A549 (cell line): Measurements from ENCODE around the gene EFCAB14. TPM values are rescaled to one million over a fixed set of nuclear protein-coding genes. Genes with fewer than 3 reads are reported as not detected.

ENCODE experiments used
- ATAC-seq, 2 experiments: fragments of 200-7000 bp in 1 of 2; fragments of >200 bp in 1 of 2; cut with Nextera tagmentation in 1 of 2; cut with Tn5 transposase in 1 of 2; 3 replicates each; pipeline versions ENCODE4 v1.8.0 to v1.9.1; 2018 to 2020; ENCODE audit warnings: mild to moderate bottlenecking in 1 of 2, moderate library complexity in 1 of 2
- CTCF ChIA-PET: fragments of 300-600 bp; sonication (Branson Sonifier 250); formaldehyde crosslinking; extraction: SDS; loops from one replicate; lab custom pipeline; 2021; ENCODE audit warnings: antibody characterized with exemption, inconsistent platforms; lab: Yijun Ruan, JAX
- POLR2A ChIA-PET: fragments of 350-600 bp; formaldehyde crosslinking; extraction: SDS; loops from one replicate; lab custom pipeline; 2021; ENCODE audit warnings: antibody characterized with exemption, inconsistent platforms; lab: Yijun Ruan, JAX
- DNase-seq, 2 experiments: peaks; one replicate each; pipeline versions ENCODE4 v3.0.0 to v3.0.0-alpha.2; 2011 to 2016; ENCODE audit warnings: low read depth in 1 of 2, low spot score in 1 of 2
- FAIRE-seq: peaks from 2 replicates; lab custom pipeline; 2011; peaks lifted over from hg19 to GRCh38; lab: Jason Lieb, UNC
- H3K27ac ChIP-seq, 2 experiments: fragments of >200 bp; sonication (Bioruptor Twin); formaldehyde crosslinking; 3 replicates each; pipeline ENCODE4 v1.5.1; 2016 to 2017
- H3K4me1 ChIP-seq: fragments of >200 bp; sonication (Bioruptor Twin); formaldehyde crosslinking; 3 replicates; pipeline ENCODE4 v1.6.1; 2016
- H3K4me2 ChIP-seq: fragments of >200 bp; sonication (Bioruptor Twin); formaldehyde crosslinking; 3 replicates; pipeline ENCODE4 v1.6.1; 2016
- H3K4me3 ChIP-seq: fragments of >200 bp; sonication (Bioruptor Twin); formaldehyde crosslinking; 3 replicates; pipeline ENCODE4 v1.5.1; 2016
- H3K9me3 ChIP-seq: fragments of >200 bp; sonication (Bioruptor Twin); formaldehyde crosslinking; 3 replicates; pipeline ENCODE4 v1.6.1; 2016
- BHLHE40 ChIP-seq: IDR thresholded peaks from 2 replicates; pipeline ENCODE4 v1.6.1; 2012; ENCODE audit warnings: low read depth, low read length, inconsistent platforms
- CEBPB ChIP-seq, 2 experiments: fragments of >200 bp in 1 of 2; sonication (Bioruptor Twin) in 1 of 2; formaldehyde crosslinking in 1 of 2; IDR thresholded peaks; 2 replicates each; pipeline ENCODE4 v1.6.1; 2012 to 2016
- E2F6 ChIP-seq: IDR thresholded peaks from 2 replicates; pipeline ENCODE4 v1.6.1; 2012; ENCODE audit warnings: low read depth, borderline replicate concordance
- EHF ChIP-seq: fragments of 250-450 bp; sonication (Bioruptor Pico); IDR thresholded peaks from 2 replicates; pipeline ENCODE4 v1.5.0; 2020; ENCODE audit warnings: mild to moderate bottlenecking
- ELK1 ChIP-seq: fragments of 150-350 bp; IDR thresholded peaks from 2 replicates; pipeline ENCODE4 v1.6.1; 2014; ENCODE audit warnings: low read depth, mild to moderate bottlenecking, low read length
- ESRRA ChIP-seq: fragments of 150-350 bp; IDR thresholded peaks from 2 replicates; pipeline ENCODE4 v1.6.1; 2014; ENCODE audit warnings: mild to moderate bottlenecking, low read length, borderline replicate concordance
- FOSB ChIP-seq: fragments of 250-450 bp; sonication (Bioruptor Pico); IDR thresholded peaks from 2 replicates; pipeline ENCODE4 v1.5.0; 2020; ENCODE audit warnings: mild to moderate bottlenecking, moderate library complexity
- FOSL2 ChIP-seq, 2 experiments: fragments of 450-650 bp in 1 of 2; fragments of >200 bp in 1 of 2; sonication (Bioruptor Twin) in 1 of 2; formaldehyde crosslinking; IDR thresholded peaks; 2 replicates each; pipeline versions ENCODE4 v1.5.0 to v1.6.1; 2016 to 2020; ENCODE audit warnings: mild to moderate bottlenecking in 1 of 2, moderate library complexity in 1 of 2
- GATA3 ChIP-seq: IDR thresholded peaks from 2 replicates; pipeline ENCODE4 v1.6.1; 2012; ENCODE audit warnings: borderline replicate concordance
- HDAC2 ChIP-seq: fragments of 200-600 bp; sonication (generic); IDR thresholded peaks from 2 replicates; pipeline ENCODE4 v1.6.1; 2016
- JUN ChIP-seq, 2 experiments: fragments of >200 bp; sonication (Bioruptor Twin); formaldehyde crosslinking; IDR thresholded peaks; 2 replicates in 1 of 2; 3 replicates in 1 of 2; pipeline ENCODE4 v1.6.1; 2016 to 2017
- JUNB ChIP-seq: fragments of >200 bp; sonication (Bioruptor Twin); formaldehyde crosslinking; IDR thresholded peaks from 2 replicates; pipeline ENCODE4 v1.6.1; 2016
- KDM5A ChIP-seq: fragments of 200-600 bp; sonication (generic); IDR thresholded peaks from 2 replicates; pipeline ENCODE4 v1.6.1; 2016; ENCODE audit warnings: antibody characterized with exemption, mild to moderate bottlenecking
- MAZ ChIP-seq: fragments of 150-350 bp; IDR thresholded peaks from 2 replicates; pipeline ENCODE4 v1.6.1; 2014; ENCODE audit warnings: antibody characterized with exemption, low read depth, low read length, borderline replicate concordance
- NPAS2 ChIP-seq: fragments of 250-450 bp; sonication (Bioruptor Pico); IDR thresholded peaks from 2 replicates; pipeline ENCODE4 v1.8.0; 2022; ENCODE audit warnings: mild to moderate bottlenecking, moderate library complexity, borderline replicate concordance
- PBX3 ChIP-seq: IDR thresholded peaks from 2 replicates; pipeline ENCODE4 v1.6.1; 2012
- POLR2AphosphoS2 ChIP-seq: conservative IDR thresholded peaks from 2 replicates; pipeline ENCODE4 v1.6.1; 2012; ENCODE audit warnings: low read length, improper control_type of control experiment, inconsistent platforms
- RAD21 ChIP-seq, 2 experiments: fragments of >200 bp in 1 of 2; sonication (Bioruptor Twin) in 1 of 2; formaldehyde crosslinking in 1 of 2; IDR thresholded peaks in 1 of 2; conservative IDR thresholded peaks in 1 of 2; 2 replicates in 1 of 2; 3 replicates in 1 of 2; pipeline ENCODE4 v1.6.1; 2012 to 2018; ENCODE audit warnings: inconsistent platforms in 1 of 2
- RCOR1 ChIP-seq: fragments of 150-350 bp; IDR thresholded peaks from 2 replicates; pipeline ENCODE4 v1.6.1; 2014; ENCODE audit warnings: antibody characterized with exemption, low read length, low read depth
- SMC3 ChIP-seq: fragments of >200 bp; sonication (Bioruptor Twin); formaldehyde crosslinking; IDR thresholded peaks from 3 replicates; pipeline ENCODE4 v1.6.1; 2018; ENCODE audit warnings: inconsistent platforms
- SREBF2 ChIP-seq: fragments of 450-650 bp; IDR thresholded peaks from 2 replicates; pipeline ENCODE4 v1.6.1; 2014; ENCODE audit warnings: mild to moderate bottlenecking, moderate library complexity
- TFCP2L1 ChIP-seq: fragments of 250-450 bp; sonication (Bioruptor Pico); IDR thresholded peaks from 2 replicates; pipeline ENCODE4 v1.5.0; 2021; ENCODE audit warnings: mild to moderate bottlenecking
- TP53 ChIP-seq: fragments of 250-450 bp; sonication (Bioruptor Pico); IDR thresholded peaks from 2 replicates; pipeline ENCODE4 v1.5.0; 2021; ENCODE audit warnings: mild to moderate bottlenecking, moderate library complexity
- USF2 ChIP-seq: fragments of 450-650 bp; IDR thresholded peaks from 2 replicates; pipeline ENCODE4 v1.6.1; 2014; ENCODE audit warnings: antibody characterized with exemption
- WGBS: methylation state at CpG from one replicate; pipeline ENCODE4 v1.1.6; 2017; ENCODE audit errors: missing lambda C conversion rate; 5-methylcytosine and 5-hydroxymethylcytosine counted together
- polyA plus RNA-seq, 4 experiments: library from polyadenylated mRNA; depleted of rRNA in 3 of 4; stranded (reverse); fragments of >200 nt; fragmentation: RNase III in 1 of 4; extraction: RNeasy Plus Mini Kit Qiagen cat#74134 plus additional on column Dnase treatment in 1 of 4; gene quantifications; 2 replicates in 3 of 4; 3 replicates in 1 of 4; pipeline ENCODE4 v1.2.3, GENCODE V29; 2011 to 2017

EFCAB14 gene
- polyA plus RNA-seq, 2 of the 4 experiments (the other 2 are of a cell fraction): 18.0 to 41.4 TPM

- ATAC-seq: peak in 1 of 2 experiments; percentile 56; a peak in 2 of 6 replicates
Measured at GRCh38 chr1:46691997-46692790, 26.7 kb downstream of the EFCAB14 start.

GRCh38 chr1:46690931-46691421, 27.9 kb downstream of the EFCAB14 start:
- no peak overlapping the region for H3K27ac ChIP-seq
- no peak overlapping the region for H3K4me2 ChIP-seq
- no peak for TF ChIP-seq RAD21 (conservative IDR thresholded peaks at IDR 0.05 in 1 of 2, IDR thresholded peaks at IDR 0.05 in 1 of 2)
- no peak for TF ChIP-seq PBX3
- no peak for TF ChIP-seq KDM5A
- TF ChIP-seq FOSL2 (IDR thresholded peaks at IDR 0.05): no peak
- TF ChIP-seq FOSL2 (CRISPR knock-in tag; IDR thresholded peaks at IDR 0.05): no peak
- no peak for TF ChIP-seq RCOR1
- no peak for TF ChIP-seq JUN (IDR thresholded peaks at IDR 0.05)
- no peak for TF ChIP-seq CEBPB (IDR thresholded peaks at IDR 0.05)
- no peak for TF ChIP-seq EHF (CRISPR knock-in tag)
- TF ChIP-seq USF2: no peak
- no peak for TF ChIP-seq FOSB (CRISPR knock-in tag)
- no peak for TF ChIP-seq POLR2AphosphoS2
- TF ChIP-seq MAZ: no peak
- TF ChIP-seq NPAS2 (CRISPR knock-in tag): no peak
- TF ChIP-seq HDAC2: no peak
- no peak for TF ChIP-seq ESRRA
- no peak for TF ChIP-seq TFCP2L1 (CRISPR knock-in tag)
- TF ChIP-seq GATA3: no peak
- no peaks in the 10 kb centered on the region for H3K9me3 ChIP-seq
- ChIA-PET POLR2A (no interaction called here), CTCF (no interaction called here)
- WGBS: 96% methylated on average over 2 of the region's 2 CpGs
- FAIRE-seq: no peak
- H3K4me3 ChIP-seq: no peak overlapping the region
- DNase-seq: no peak
- no peak for ATAC-seq
- no peaks in the 10 kb centered on the region for H3K4me1 ChIP-seq

More at GRCh38 chr1:46691997-46692790, 26.7 kb downstream of the EFCAB14 start:
- Histone ChIP-seq H3K4me2 (no peak overlapping the region), H3K4me3 (no peak overlapping the region), H3K27ac (no peak overlapping the region), H3K9me3 (no peaks in the 10 kb centered on the region), H3K4me1 (no peaks in the 10 kb centered on the region)
- ChIA-PET POLR2A (no interaction called here), CTCF (no interaction called here)
- DNase-seq: no peak
- 84% methylated on average over 6 of the region's 6 CpGs for WGBS
- no peak for FAIRE-seq
- no peak for TF ChIP-seq TP53
- no peak for TF ChIP-seq FOSB (CRISPR knock-in tag)
- TF ChIP-seq SREBF2: no peak
- no peak for TF ChIP-seq JUNB
- no peak for TF ChIP-seq ESRRA
- TF ChIP-seq BHLHE40: no peak
- TF ChIP-seq E2F6: no peak
- no peak for TF ChIP-seq ELK1
- no peak for TF ChIP-seq USF2
- no peak for TF ChIP-seq SMC3
